Endothelial cell of umbilical vein (primary cell): ENCODE measurements around the gene MIGA2.

Experiments used
- FOS ChIP-seq: IDR thresholded peaks from 2 replicates; pipeline ENCODE4 v1.6.1; 2011; ENCODE audit warnings: mild to moderate bottlenecking, low read length, moderate library complexity, borderline replicate concordance; ENCODE audit not compliant: insufficient read depth
- POLR2A ChIP-seq: IDR thresholded peaks from 2 replicates; pipeline ENCODE4 v1.6.1; 2012; ENCODE audit warnings: low read depth, mild to moderate bottlenecking, control low read depth, low read length
- POLR2AphosphoS5 ChIP-seq: IDR thresholded peaks from 2 replicates; pipeline ENCODE4 v1.6.1; 2012; ENCODE audit warnings: low read depth, mild to moderate bottlenecking, control low read depth, low read length, moderate library complexity; ENCODE audit not compliant: insufficient read depth
- TF ChIP-seq, protein P1 (sequence below), 2 donors: IDR thresholded peaks; 1 replicate in 1 of 2; 2 replicates in 1 of 2; pipeline ENCODE4 v1.5.1; 2011; ENCODE audit warnings: low read length in 2 of 2, mild to moderate bottlenecking in 2 of 2, moderate library complexity in 2 of 2, control low read depth in 1 of 2, inconsistent platforms in 1 of 2, low read depth in 1 of 2; ENCODE audit not compliant: insufficient read depth in 1 of 2; ENCODE audit errors: extremely low read depth in 1 of 2

DNA sequence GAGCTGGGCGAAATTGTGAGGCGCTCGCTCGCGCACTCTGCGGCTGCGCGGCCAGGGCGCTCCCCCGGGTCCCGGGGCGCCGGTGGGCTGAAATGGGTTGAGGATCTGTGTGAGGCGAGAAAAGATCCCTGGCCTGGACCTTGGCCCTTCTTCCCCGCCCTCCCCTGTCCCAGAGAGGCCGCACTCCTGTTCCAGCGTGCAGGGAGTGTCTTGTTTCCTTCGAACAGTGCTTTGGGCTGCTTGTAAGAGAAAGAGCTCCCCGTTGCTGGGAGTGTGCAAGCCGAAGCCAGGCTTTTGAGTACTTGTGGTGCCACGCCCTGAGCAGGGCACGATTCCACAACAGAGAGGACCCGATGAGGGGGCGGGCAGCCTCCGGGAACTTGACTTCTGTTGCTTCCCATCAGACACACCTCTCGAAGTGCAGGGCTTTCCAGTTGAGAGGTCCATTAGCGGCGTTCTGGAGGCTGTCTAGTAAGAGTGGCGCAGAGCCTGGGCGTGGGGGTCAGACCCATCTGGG is 45.0 kb downstream of the MIGA2 start:
- TF ChIP-seq POLR2A = peak; percentile 63
- TF ChIP-seq, protein P1, sequence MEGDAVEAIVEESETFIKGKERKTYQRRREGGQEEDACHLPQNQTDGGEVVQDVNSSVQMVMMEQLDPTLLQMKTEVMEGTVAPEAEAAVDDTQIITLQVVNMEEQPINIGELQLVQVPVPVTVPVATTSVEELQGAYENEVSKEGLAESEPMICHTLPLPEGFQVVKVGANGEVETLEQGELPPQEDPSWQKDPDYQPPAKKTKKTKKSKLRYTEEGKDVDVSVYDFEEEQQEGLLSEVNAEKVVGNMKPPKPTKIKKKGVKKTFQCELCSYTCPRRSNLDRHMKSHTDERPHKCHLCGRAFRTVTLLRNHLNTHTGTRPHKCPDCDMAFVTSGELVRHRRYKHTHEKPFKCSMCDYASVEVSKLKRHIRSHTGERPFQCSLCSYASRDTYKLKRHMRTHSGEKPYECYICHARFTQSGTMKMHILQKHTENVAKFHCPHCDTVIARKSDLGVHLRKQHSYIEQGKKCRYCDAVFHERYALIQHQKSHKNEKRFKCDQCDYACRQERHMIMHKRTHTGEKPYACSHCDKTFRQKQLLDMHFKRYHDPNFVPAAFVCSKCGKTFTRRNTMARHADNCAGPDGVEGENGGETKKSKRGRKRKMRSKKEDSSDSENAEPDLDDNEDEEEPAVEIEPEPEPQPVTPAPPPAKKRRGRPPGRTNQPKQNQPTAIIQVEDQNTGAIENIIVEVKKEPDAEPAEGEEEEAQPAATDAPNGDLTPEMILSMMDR (IDR thresholded peaks at IDR 0.05; ENCODE audit: extremely low read depth in 1 of 2, insufficient read depth in 1 of 2, low read depth in 1 of 2, low read length in 2 of 2) = no peak
- no peak for TF ChIP-seq FOS
- peak; percentile 2 for TF ChIP-seq POLR2AphosphoS5
